ENCODE results near the gene SMIM35.

SMIM35 gene

GRCh38 chr11:118086913-118087768 lies at the start of gene SMIM35:
TSS of gene SMIM35 (minus strand) at chr11:118086963. CDS start at chr11:118086757, 206 bp downstream.
- in situ Hi-C loops (cut with MboI; ENCODE audit: low sequenced_read_pairs, unreplicated experiment) = no loop called here
- DNase-seq (ENCODE audit: low spot score) = no peak
- TF ChIP-seq CTCF (IDR thresholded peaks at IDR 0.05; ENCODE audit: borderline replicate concordance, control extremely low read depth, extremely low read depth, insufficient read depth, missing control alignments) = no peak

- no peak for DNase-seq (ENCODE audit: low spot score)
- in situ Hi-C loops (cut with MboI; ENCODE audit: low sequenced_read_pairs, unreplicated experiment) = no loop called here
- TF ChIP-seq CTCF (IDR thresholded peaks at IDR 0.05; ENCODE audit: borderline replicate concordance, control extremely low read depth, extremely low read depth, insufficient read depth, missing control alignments) = no peak
These were observed 49.6 kb upstream of the SMIM35 start for GRCh38 chr11:118136341-118136740.

- no peak for TF ChIP-seq CTCF (IDR thresholded peaks at IDR 0.05; ENCODE audit: borderline replicate concordance, control extremely low read depth, extremely low read depth, insufficient read depth, missing control alignments)
- DNase-seq (ENCODE audit: low spot score) = no peak
- in situ Hi-C loops (cut with MboI; ENCODE audit: low sequenced_read_pairs, unreplicated experiment) = no loop called here
These were observed 49.0 kb upstream of the SMIM35 start for GRCh38 chr11:118135796-118136165.

GRCh38 chr11:118135051-118135795 lies 48.5 kb upstream of the SMIM35 start:
- DNase-seq (ENCODE audit: low spot score) = no peak
- in situ Hi-C loops (cut with MboI; ENCODE audit: low sequenced_read_pairs, unreplicated experiment) = no loop called here
- no peak for TF ChIP-seq CTCF (IDR thresholded peaks at IDR 0.05; ENCODE audit: borderline replicate concordance, control extremely low read depth, extremely low read depth, insufficient read depth, missing control alignments)

- in situ Hi-C loops (cut with MboI; ENCODE audit: low sequenced_read_pairs, unreplicated experiment) = no loop called here
- DNase-seq (ENCODE audit: low spot score) = no peak
- no peak for TF ChIP-seq CTCF (IDR thresholded peaks at IDR 0.05; ENCODE audit: borderline replicate concordance, control extremely low read depth, extremely low read depth, insufficient read depth, missing control alignments)
These were observed 47.1 kb upstream of the SMIM35 start for GRCh38 chr11:118133816-118134215.

- in situ Hi-C loops (cut with MboI; ENCODE audit: low sequenced_read_pairs, unreplicated experiment) = no loop called here
- DNase-seq (ENCODE audit: low spot score) = no peak
- no peak for TF ChIP-seq CTCF (IDR thresholded peaks at IDR 0.05; ENCODE audit: borderline replicate concordance, control extremely low read depth, extremely low read depth, insufficient read depth, missing control alignments)
These were observed 45.8 kb upstream of the SMIM35 start for GRCh38 chr11:118132385-118133151.
